ENCODE measurements around the gene COL4A1.
A peak's percentile ranks its signal among the peaks of the same experiment; 100 is the strongest.

The COL4A1 gene

GRCh38 chr13:110152351-110152750 lies 154.6 kb downstream of the COL4A1 start:
- H3K4me3 ChIP-seq (ENCODE audit: low read depth, low read length) = no peak overlapping the region
- TF ChIP-seq CTCF (IDR thresholded peaks at IDR 0.05; ENCODE audit: low read depth, low read length, missing control alignments) = no peak
- no peak for DNase-seq (ENCODE audit: low read depth)

DNA sequence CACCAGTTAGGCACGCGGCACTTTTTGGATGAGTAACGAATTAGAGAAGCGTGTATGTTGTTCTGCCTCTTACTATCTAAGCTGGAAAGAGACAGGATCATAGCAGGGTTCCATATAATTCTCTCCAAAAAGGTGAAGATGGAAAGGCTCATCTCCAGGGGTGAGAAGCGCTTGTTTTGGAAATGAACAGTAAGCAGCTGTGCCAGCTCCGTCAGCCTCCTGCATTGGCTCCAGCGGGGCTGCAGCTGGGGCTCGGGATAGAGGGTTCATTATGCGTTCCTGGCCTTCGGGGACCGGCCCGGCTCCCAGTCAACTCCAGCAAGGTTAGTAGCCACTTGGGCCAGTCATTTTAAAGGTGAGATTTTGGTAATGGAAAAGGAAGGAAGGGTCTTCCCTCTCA lies 155.5 kb downstream of the COL4A1 start:
- no peak overlapping the region for H3K4me3 ChIP-seq (ENCODE audit: low read depth, low read length)
- TF ChIP-seq CTCF (IDR thresholded peaks at IDR 0.05; ENCODE audit: low read depth, low read length, missing control alignments) = no peak
- no peak for DNase-seq (ENCODE audit: low read depth)

DNA sequence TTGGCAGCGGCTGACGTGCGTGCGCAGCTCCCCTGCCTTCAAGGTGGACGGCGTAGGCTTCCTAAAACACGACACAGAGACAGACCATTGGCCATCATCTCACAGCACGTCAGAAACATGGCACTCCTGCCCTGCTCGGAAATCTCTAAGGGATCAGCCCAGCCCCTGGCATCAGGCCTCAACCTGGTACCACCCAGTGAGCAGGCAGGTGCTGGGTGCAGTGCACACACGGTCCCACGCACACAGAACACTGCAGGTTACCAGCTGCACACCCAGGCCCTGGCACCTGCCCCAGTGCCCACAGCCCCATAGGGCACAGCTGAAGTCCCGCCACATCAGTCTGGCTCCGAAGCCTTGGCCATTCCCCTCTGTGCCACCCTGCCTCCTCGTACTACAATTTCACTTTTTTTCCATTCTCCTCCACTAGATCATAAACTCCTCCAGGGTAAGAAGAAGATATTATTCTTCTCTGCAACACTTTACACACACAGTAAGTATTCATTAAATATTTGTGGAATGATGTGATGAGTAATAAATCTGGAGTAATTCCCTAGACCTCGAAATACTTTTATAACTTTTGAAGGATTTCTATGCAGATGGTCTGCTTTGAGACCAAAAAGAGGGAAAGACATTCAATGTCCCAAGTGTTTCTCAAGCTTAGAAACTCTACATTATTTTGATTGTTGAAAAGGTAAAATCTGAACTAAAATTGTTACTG lies 156.4 kb downstream of the COL4A1 start:
- DNase-seq (ENCODE audit: low read depth) = no peak
- no peak for TF ChIP-seq CTCF (IDR thresholded peaks at IDR 0.05; ENCODE audit: low read depth, low read length, missing control alignments)
- H3K4me3 ChIP-seq (ENCODE audit: low read depth, low read length) = no peak overlapping the region

DNA sequence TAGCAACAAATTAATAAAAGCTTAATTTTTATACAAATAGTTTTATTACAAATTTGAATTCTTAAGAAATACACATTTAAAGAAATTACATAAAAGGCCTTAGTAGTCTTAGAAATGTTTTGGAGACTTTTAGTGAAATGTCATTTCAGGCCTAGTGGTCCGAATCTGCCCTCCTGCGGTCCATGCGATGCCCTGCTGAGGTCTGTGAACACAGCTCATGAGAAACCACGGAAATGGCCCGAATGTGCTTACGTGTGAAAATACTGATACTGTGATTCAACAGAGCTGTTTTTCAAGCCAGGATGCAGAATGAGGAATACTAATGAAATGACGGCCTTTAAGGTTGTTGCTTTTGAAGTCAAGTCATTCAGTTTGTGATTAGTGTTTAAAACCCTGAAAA lies 157.9 kb downstream of the COL4A1 start:
- no peak overlapping the region for H3K4me3 ChIP-seq (ENCODE audit: low read depth, low read length)
- no peak for TF ChIP-seq CTCF (IDR thresholded peaks at IDR 0.05; ENCODE audit: low read depth, low read length, missing control alignments)
- no peak for DNase-seq (ENCODE audit: low read depth)

GRCh38 chr13:110140099-110140498 lies 166.9 kb downstream of the COL4A1 start:
- no peak for TF ChIP-seq CTCF (IDR thresholded peaks at IDR 0.05; ENCODE audit: low read depth, low read length, missing control alignments)
- H3K4me3 ChIP-seq (ENCODE audit: low read depth, low read length) = no peak overlapping the region
- no peak for DNase-seq (ENCODE audit: low read depth)

DNA sequence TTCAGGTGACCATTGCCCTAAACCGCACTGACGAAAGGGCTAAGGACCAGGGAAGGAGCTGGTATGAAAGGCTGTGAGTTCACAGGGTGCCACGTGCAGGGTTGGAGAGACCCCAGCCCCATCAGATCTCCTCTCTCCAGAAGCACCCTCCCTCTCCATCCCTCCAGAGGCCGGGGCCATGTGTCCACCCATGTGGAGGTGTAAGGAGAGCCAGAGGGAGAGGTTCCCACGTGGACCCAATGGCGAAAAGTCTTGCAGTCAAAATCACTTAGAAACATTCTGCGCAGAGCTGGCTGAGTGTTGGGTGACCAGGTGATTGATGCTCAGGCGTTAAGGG lies 168.3 kb downstream of the COL4A1 start:
- TF ChIP-seq CTCF (IDR thresholded peaks at IDR 0.05; ENCODE audit: low read depth, low read length, missing control alignments) = no peak
- no peak for DNase-seq (ENCODE audit: low read depth)
- peak overlapping the region; percentile 61 for H3K4me3 ChIP-seq (ENCODE audit: low read depth, low read length)

DNA sequence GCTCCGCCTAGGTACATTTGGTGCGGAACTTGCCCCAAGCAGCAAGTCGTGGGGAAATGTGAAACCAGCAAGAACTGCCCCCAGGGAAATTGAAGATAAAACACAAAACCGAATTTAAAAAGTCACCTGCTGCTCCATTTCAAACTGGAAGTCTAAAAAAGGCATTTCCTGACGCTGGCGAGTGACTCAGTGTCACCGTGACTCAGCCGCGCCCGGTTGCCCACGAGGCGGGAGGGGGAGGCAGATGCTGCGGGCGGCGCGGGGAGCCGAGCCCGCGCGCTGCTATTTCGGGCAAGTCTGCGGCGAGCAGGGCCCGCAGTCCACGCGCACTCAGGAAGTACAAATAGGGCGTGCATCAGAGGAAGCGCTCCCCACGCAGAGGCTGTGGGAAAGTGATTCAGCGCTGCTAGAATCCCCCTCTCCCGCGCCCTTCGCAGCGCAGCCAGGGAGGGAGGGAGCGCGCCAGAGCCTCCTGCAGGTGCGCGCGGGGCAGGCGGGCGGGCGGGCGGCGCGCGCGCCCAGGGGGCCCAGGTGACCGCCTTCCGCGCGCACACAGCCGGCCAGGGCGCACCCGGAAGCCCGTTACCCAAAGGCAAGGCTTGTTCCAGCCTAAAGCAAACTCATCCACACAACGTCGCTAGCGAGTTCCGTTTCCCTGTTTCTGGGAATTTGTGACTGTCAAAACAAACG lies 168.8 kb downstream of the COL4A1 start:
- DNase-seq (ENCODE audit: low read depth) = no peak

More for the DNA sequence above, 168.8 kb downstream of the COL4A1 start:
- peak overlapping the region; percentile 61 for H3K4me3 ChIP-seq (ENCODE audit: low read depth, low read length)
- TF ChIP-seq CTCF (IDR thresholded peaks at IDR 0.05; ENCODE audit: low read depth, low read length, missing control alignments) = peak; percentile 9

Measured in GM12864 (cell line).